ENCODE results near the gene PLB1. TPM values are rescaled to one million over a fixed set of nuclear protein-coding genes. Genes with fewer than 3 reads are reported as not detected.

Gene PLB1, protein sequence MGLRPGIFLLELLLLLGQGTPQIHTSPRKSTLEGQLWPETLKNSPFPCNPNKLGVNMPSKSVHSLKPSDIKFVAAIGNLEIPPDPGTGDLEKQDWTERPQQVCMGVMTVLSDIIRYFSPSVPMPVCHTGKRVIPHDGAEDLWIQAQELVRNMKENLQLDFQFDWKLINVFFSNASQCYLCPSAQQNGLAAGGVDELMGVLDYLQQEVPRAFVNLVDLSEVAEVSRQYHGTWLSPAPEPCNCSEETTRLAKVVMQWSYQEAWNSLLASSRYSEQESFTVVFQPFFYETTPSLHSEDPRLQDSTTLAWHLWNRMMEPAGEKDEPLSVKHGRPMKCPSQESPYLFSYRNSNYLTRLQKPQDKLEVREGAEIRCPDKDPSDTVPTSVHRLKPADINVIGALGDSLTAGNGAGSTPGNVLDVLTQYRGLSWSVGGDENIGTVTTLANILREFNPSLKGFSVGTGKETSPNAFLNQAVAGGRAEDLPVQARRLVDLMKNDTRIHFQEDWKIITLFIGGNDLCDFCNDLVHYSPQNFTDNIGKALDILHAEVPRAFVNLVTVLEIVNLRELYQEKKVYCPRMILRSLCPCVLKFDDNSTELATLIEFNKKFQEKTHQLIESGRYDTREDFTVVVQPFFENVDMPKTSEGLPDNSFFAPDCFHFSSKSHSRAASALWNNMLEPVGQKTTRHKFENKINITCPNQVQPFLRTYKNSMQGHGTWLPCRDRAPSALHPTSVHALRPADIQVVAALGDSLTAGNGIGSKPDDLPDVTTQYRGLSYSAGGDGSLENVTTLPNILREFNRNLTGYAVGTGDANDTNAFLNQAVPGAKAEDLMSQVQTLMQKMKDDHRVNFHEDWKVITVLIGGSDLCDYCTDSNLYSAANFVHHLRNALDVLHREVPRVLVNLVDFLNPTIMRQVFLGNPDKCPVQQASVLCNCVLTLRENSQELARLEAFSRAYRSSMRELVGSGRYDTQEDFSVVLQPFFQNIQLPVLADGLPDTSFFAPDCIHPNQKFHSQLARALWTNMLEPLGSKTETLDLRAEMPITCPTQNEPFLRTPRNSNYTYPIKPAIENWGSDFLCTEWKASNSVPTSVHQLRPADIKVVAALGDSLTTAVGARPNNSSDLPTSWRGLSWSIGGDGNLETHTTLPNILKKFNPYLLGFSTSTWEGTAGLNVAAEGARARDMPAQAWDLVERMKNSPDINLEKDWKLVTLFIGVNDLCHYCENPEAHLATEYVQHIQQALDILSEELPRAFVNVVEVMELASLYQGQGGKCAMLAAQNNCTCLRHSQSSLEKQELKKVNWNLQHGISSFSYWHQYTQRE (N-terminal part only)
- total RNA-seq (1 to 10 TPM; 2.1 to 2.7 (median 2.3) TPM), polyA plus RNA-seq (0.86 TPM)
- long read RNA-seq, donor 1, partial matches to known transcripts, result 0 of 3 reads
- long read RNA-seq, donor 1, other reads (novel, unspliced or antisense), result 3 of 3 reads
- long read RNA-seq, donor 2, partial matches to known transcripts, result 1 of 4 reads
- long read RNA-seq, donor 2, other reads (novel, unspliced or antisense), result 2 of 4 reads
- long read RNA-seq, donor 3, partial matches to known transcripts, result 1 of 10 reads
- long read RNA-seq, donor 3, other reads (novel, unspliced or antisense), result 8 of 10 reads
- long read RNA-seq, donor 4, partial matches to known transcripts, result 0 of 3 reads
- long read RNA-seq, donor 4, other reads (novel, unspliced or antisense), result 3 of 3 reads

DNA sequence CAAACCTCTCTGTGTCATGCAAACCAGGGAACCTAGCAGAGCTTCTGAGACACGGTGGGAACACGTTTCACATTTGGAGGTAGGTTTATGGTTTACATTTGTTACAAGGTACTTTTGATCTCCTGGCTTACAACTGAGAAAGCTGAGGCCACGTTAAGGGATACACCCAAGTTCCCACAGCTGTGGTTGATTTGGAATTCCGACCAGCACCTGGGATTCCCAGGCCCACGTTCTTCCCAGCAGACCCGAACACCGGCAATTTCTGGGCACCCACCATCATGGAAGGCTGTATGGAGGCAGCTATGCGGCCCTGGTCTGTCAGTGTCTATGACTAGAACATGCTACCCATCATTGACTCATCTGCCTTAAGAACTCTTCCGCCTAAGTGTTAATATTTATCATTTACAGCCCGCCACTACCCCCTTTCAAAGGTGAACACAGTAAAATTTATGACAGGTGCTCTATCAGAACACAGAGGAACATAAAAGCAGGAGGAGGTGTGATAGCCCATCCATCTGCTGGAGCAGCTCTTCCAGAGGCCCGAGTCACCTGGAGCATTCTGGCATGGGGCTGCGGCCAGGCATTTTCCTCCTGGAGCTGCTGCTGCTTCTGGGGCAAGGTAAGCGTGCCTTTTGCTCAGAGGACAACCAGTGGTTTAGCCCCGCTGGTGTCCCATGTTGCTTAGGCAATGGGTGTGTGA lies at the start of gene PLB1:
Gene PLB1, plus strand, starts transcription at position 510 of the 700 bp plus-strand sequence. Its CDS starts 55 bp downstream, at position 565.
- no peak for DNase-seq
- WGBS, result 83% methylated on average over 14 of the region's 14 CpGs
- no peak within 1 kb of the TSS for H3K4me3 ChIP-seq (ENCODE audit: low read length)
- H3K27ac ChIP-seq (ENCODE audit: low read length), result no peak within 1 kb of the TSS
- H3K4me1 ChIP-seq (ENCODE audit: control insufficient read depth, insufficient read depth, low read length), result no peaks in the 10 kb centered on the region
- no peak for ATAC-seq
- intact Hi-C loops (cut with DNase I), result no loop called here
- no peaks in the 10 kb centered on the region for H3K27me3 ChIP-seq (ENCODE audit: control insufficient read depth, insufficient read depth)
- no peaks in the 10 kb centered on the region for H3K9me3 ChIP-seq (ENCODE audit: control insufficient read depth, low read length)

DNA sequence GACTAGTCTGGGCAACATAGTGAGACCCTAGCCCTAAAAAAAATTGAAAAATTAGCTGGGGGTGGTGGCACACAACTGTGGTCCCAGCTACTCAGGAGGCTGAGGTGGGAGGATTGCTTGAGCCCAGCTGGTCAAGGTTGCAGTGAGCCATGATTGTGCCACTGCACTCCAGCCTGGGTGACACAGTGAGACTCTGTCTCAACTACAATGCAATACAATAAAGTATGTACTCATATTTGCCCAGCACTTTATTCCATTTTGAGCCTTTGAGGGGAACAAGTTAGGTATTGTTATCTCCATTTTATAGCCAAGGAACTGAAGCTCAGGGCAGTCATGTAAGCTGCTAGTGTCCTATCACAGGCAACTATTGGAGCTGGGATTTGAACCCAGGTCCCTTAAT lies 49.3 kb upstream of the PLB1 start:
- Histone ChIP-seq H3K4me1 (ENCODE audit: control insufficient read depth, insufficient read depth, low read length) (no peaks in the 10 kb centered on the region), H3K27me3 (ENCODE audit: control insufficient read depth, insufficient read depth) (no peaks in the 10 kb centered on the region), H3K4me3 (ENCODE audit: low read length) (no peak overlapping the region), H3K9me3 (ENCODE audit: control insufficient read depth, low read length) (no peaks in the 10 kb centered on the region), H3K27ac (ENCODE audit: low read length) (no peak overlapping the region)
- DNase-seq (no peak), ATAC-seq (no peak)
- intact Hi-C loops (cut with DNase I), result no loop called here

DNA sequence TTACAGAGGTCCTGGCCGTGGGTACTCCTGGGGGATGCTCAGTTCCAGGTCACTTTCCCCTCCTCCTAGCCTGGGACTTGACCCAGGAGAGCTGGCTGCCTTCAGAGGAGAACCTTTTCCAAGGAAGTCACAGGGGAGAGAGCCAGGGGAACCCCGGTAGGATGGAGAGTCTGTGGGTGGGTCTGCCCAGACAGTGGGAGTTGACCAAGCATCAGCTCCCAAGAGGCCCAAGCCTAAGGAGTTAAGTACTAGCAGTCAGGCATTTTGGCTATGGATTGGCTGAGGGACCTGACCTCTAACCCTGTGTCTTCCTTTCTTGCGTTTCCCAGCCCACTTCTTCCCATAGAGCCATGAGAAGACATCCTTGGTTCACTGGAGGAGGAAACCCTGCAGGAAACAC lies 48.8 kb upstream of the PLB1 start:
- 62% methylated on average over 3 of the region's 3 CpGs for WGBS

DNA sequence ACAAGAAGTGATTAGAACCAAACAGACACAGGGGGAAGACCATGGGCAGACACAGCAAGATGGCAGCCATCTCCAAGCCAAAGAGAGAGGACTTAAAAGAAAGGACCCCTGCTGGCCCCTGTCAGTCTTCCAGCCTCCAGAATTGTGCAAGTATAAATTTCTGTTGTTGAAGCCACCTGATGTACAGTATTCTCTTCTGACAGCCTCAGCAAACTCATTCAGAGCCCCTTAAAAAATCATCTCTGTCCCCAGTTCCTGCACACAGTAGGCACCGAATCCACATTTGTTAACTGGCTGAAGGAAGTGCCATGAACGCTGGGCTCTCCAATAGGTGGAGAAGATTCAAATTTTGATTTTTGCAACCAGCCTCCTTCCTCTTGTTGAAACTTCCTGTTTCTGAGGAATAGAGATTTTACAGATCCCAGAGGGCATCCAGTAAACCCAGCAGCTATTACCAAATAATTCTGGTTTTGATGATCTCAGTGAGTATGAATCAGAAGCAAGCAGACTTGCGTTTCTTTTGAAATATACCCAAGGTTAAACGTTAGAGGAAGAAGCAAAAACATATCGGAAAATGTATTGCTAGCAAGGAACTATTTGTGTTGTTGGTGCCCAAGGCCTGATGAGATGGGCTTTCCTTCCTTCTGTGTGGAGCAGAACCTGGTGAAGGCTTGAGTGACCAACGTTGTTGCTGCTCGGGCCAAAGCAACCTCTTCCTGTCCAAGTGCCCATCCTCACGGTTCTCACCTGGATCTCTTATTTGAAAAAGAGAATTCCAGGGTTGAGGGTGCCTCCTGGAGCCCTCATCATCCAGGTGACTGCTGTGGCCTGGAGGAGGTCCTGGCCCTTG lies 47.7 kb upstream of the PLB1 start:
- intact Hi-C loops (cut with DNase I), result no loop called here
- 68% methylated on average over 8 of the region's 8 CpGs for WGBS
- Histone ChIP-seq H3K27ac (ENCODE audit: low read length) (no peak overlapping the region), H3K4me1 (ENCODE audit: control insufficient read depth, insufficient read depth, low read length) (no peaks in the 10 kb centered on the region), H3K27me3 (ENCODE audit: control insufficient read depth, insufficient read depth) (no peaks in the 10 kb centered on the region), H3K4me3 (ENCODE audit: low read length) (no peak overlapping the region), H3K9me3 (ENCODE audit: control insufficient read depth, low read length) (no peaks in the 10 kb centered on the region)
- no peak for DNase-seq
- peak; percentile 5 to 9 for ATAC-seq

More for the DNA sequence above, 48.8 kb upstream of the PLB1 start:
- DNase-seq (no peak), ATAC-seq (no peak)
- H3K27me3 ChIP-seq (ENCODE audit: control insufficient read depth, insufficient read depth), result no peaks in the 10 kb centered on the region
- H3K4me1 ChIP-seq (ENCODE audit: control insufficient read depth, insufficient read depth, low read length), result no peaks in the 10 kb centered on the region
- no peaks in the 10 kb centered on the region for H3K9me3 ChIP-seq (ENCODE audit: control insufficient read depth, low read length)
- H3K4me3 ChIP-seq (ENCODE audit: low read length), result no peak overlapping the region
- no peak overlapping the region for H3K27ac ChIP-seq (ENCODE audit: low read length)
- intact Hi-C loops (cut with DNase I), result no loop called here

DNA sequence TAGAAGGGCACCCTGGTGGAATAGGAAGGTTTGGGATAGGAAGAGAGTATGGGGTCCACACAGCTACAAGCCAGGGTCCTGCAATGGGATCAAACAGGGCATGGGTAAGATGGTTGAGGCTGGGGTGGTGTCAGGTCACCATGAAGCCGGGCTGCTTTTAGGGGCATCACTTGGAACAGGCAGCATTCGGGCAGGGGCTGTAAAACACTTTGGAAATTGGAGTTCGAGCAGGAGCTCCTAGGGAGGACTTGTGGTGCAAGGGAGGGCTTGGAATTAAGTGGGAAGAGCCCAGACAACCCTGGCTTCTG lies 47.1 kb upstream of the PLB1 start:
- intact Hi-C loops (cut with DNase I), result no loop called here
- ATAC-seq (no peak), DNase-seq (no peak)
- Histone ChIP-seq H3K4me1 (ENCODE audit: control insufficient read depth, insufficient read depth, low read length) (no peaks in the 10 kb centered on the region), H3K27me3 (ENCODE audit: control insufficient read depth, insufficient read depth) (no peaks in the 10 kb centered on the region), H3K9me3 (ENCODE audit: control insufficient read depth, low read length) (no peaks in the 10 kb centered on the region), H3K27ac (ENCODE audit: low read length) (no peak overlapping the region), H3K4me3 (ENCODE audit: low read length) (no peak overlapping the region)
- WGBS, result 97% methylated on average over 3 of the region's 3 CpGs

DNA sequence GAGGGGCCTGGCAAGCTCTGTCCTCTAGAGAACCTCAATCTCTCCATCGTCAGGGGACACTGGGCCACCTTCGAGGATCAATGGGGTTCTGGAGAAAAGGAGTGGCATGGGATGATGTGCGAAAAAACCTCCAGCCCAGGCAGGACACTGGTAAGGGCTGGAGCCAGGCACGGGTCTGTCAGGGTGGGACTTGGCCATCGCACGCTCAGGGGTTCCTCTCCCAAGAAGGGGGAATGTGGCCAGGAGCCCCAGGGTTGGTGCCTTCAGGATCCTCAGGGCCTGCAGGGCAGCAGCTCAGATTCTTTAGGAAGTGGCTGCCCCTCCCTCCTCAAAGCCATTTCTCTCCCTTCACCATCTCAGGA lies 46.8 kb upstream of the PLB1 start:
- no peak for DNase-seq
- H3K4me1 ChIP-seq (ENCODE audit: control insufficient read depth, insufficient read depth, low read length), result no peaks in the 10 kb centered on the region
- intact Hi-C loops (cut with DNase I), result no loop called here
- ATAC-seq, result no peak
- H3K27me3 ChIP-seq (ENCODE audit: control insufficient read depth, insufficient read depth), result no peaks in the 10 kb centered on the region
- 84% methylated on average over 6 of the region's 6 CpGs for WGBS
- no peaks in the 10 kb centered on the region for H3K9me3 ChIP-seq (ENCODE audit: control insufficient read depth, low read length)
- H3K4me3 ChIP-seq (ENCODE audit: low read length), result no peak overlapping the region
- H3K27ac ChIP-seq (ENCODE audit: low read length), result no peak overlapping the region

DNA sequence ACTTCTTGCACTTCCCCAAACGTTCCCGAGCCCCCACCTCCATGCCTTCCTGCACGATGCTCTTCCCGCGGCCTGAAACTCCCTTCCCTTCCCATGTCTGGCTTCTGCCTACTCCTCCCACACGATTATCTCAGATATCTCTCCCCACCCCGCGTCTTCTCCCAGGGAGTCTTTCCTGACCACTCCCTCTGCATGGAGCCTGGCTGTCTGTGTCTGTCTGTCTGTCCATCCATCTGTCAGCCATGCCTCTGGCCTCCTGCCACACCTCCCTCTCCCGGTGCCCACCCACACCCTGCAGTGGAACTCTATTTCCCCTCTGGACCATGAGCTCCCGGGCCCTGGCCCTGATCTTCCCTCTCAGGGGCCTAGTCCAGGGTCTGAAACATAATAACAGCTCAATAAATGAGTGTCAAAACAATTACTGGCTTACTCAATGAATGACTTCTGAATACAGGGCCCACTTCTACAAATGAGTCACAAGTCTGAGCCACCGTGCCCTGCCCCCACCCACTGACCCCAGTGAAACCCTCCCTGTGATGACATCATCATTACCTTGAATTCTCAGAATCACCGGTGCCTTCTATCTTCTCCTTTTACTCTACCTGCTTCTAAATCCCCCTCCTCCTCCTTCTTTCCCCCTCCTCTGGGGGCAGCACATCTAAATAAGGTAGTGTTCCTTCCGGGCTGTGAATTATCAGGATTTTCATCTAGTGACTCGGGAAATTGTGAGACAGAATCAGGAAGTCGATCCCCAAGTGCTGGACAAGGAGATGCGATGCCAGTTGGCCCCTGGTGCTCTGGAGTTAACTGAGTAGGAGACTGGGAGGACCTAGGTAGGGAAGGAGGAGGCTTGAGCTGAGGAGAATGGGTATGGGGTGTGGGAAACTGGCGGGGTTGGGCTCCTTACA lies 46.1 kb upstream of the PLB1 start:
- H3K4me3 ChIP-seq (ENCODE audit: low read length), result no peak overlapping the region
- ATAC-seq, result peak in 1 of 2 donors; percentile 13
- H3K27me3 ChIP-seq (ENCODE audit: control insufficient read depth, insufficient read depth), result no peaks in the 10 kb centered on the region
- WGBS, result 41% methylated on average over 17 of the region's 17 CpGs
- DNase-seq, result no peak
- intact Hi-C loops (cut with DNase I), result loop anchor here (5.0 to 10.0 kb wide), 3 partner anchors 695 to 747 kb away; no protein-coding TSS in a partner anchor
- no peak overlapping the region for H3K27ac ChIP-seq (ENCODE audit: low read length)
- no peaks in the 10 kb centered on the region for H3K4me1 ChIP-seq (ENCODE audit: control insufficient read depth, insufficient read depth, low read length)
- no peaks in the 10 kb centered on the region for H3K9me3 ChIP-seq (ENCODE audit: control insufficient read depth, low read length)

DNA sequence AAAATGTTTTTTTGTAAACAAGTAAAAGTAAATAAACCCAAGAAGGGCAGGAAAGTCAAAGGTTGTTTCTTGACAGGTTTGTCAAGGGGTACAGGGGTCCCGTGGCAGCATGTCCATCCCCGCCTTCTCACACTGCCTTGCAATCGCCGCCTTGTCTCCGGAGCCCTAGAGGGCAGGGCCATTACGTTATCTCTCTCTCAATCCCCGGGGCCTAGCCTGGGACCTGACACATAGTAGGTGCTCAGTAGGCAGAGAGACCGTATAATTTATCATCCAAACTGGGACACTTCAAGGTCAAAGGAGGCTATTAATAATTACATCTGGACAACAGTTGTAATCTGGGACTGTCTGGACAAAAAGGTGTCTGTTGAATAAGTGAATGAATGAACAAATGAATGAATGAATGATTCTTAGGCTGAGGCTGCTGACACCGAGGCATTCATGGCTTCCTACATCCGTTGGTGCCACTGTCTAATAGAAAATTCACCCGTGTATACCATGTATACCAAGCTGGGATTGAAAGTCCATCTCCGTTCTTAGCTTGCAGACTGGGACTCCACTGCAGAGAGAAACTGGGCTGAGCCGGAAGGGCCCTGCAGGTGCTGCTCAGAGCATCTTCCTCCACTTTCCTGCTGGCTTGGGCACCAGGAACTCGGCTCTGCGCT lies 44.8 kb upstream of the PLB1 start:
- 84% methylated on average over 15 of the region's 15 CpGs for WGBS
- no peak for DNase-seq
- H3K27me3 ChIP-seq (ENCODE audit: control insufficient read depth, insufficient read depth), result no peaks in the 10 kb centered on the region

More for the DNA sequence above, 44.8 kb upstream of the PLB1 start:
- H3K27ac ChIP-seq (ENCODE audit: low read length), result no peak overlapping the region
- intact Hi-C loops (cut with DNase I), result loop anchor here (5.0 to 10.0 kb wide), 3 partner anchors 696 to 749 kb away; no protein-coding TSS in a partner anchor
- no peak for ATAC-seq
- H3K9me3 ChIP-seq (ENCODE audit: control insufficient read depth, low read length), result no peaks in the 10 kb centered on the region
- H3K4me3 ChIP-seq (ENCODE audit: low read length), result no peak overlapping the region
- H3K4me1 ChIP-seq (ENCODE audit: control insufficient read depth, insufficient read depth, low read length), result no peaks in the 10 kb centered on the region
